Adrenal gland (tissue), 5 donors: ENCODE results near the gene LHFPL4.

Experiments used
- POLR2A ChIP-seq, 2 donors: fragments of 450-650 bp; IDR thresholded peaks; one replicate each; pipeline ENCODE4 v1.6.1; 2017; ENCODE audit warnings: antibody characterized with exemption in 2 of 2, mild to moderate bottlenecking in 2 of 2, moderate library complexity in 1 of 2
- TF ChIP-seq, protein P1 (sequence below), 6 experiments: fragments of 450-650 bp in 4 of 6; fragments of 200-600 bp in 2 of 6; sonication (generic) in 1 of 6; IDR thresholded peaks; 1 replicate in 5 of 6; 2 replicates in 1 of 6; pipeline versions ENCODE4 v1.5.1 to v1.8.0; 2016 to 2021; ENCODE audit warnings: antibody characterized with exemption in 6 of 6, mild to moderate bottlenecking in 2 of 6, moderate library complexity in 1 of 6
- donor health status: DM: no; HTN: no; CAD: no.

DNA sequence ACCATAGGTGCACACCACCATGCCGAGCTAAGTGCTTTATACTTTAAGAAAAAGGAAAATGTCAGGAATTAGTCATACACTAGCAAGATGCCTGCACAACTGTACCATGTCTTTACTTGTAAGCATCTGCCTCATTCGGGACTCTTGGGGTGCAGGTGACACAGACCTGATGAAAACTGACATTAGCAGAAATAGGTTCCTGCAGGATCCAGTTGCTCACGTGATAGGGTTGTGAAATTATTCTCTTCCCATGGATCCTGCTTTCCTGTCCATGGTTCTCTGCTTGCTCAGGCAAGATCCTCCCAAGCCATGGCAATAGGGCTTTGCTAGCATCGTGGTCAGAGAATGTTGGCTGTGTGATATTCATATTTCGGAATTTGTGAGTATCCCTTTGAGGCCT, 10.2 kb upstream of the LHFPL4 start:
- TF ChIP-seq POLR2A (IDR thresholded peaks at IDR 0.05) = no peak
- TF ChIP-seq, protein P1, sequence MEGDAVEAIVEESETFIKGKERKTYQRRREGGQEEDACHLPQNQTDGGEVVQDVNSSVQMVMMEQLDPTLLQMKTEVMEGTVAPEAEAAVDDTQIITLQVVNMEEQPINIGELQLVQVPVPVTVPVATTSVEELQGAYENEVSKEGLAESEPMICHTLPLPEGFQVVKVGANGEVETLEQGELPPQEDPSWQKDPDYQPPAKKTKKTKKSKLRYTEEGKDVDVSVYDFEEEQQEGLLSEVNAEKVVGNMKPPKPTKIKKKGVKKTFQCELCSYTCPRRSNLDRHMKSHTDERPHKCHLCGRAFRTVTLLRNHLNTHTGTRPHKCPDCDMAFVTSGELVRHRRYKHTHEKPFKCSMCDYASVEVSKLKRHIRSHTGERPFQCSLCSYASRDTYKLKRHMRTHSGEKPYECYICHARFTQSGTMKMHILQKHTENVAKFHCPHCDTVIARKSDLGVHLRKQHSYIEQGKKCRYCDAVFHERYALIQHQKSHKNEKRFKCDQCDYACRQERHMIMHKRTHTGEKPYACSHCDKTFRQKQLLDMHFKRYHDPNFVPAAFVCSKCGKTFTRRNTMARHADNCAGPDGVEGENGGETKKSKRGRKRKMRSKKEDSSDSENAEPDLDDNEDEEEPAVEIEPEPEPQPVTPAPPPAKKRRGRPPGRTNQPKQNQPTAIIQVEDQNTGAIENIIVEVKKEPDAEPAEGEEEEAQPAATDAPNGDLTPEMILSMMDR (IDR thresholded peaks at IDR 0.05) = no peak
